Measurements from ENCODE around the gene MFN1. TPM values are rescaled to one million over a fixed set of nuclear protein-coding genes. Genes with fewer than 3 reads are reported as not detected.

Gene MFN1
- total RNA-seq: 10 to 100 TPM; 32.7 to 97.0 (median 39.5) TPM

- WGBS: 0% methylated on average over 48 of the region's 63 CpGs
- H3K27me3 ChIP-seq: no peaks in the 10 kb centered on the region
- peaks cover 15% of the 10 kb centered on the region for H3K4me1 ChIP-seq
- DNase-seq (ENCODE audit: low spot score in 2 of 2): peak; percentile 97 to 98
- no peaks in the 10 kb centered on the region for H3K9me3 ChIP-seq
- peak within 1 kb of the TSS; percentile 71 for H3K4me3 ChIP-seq
- peaks cover 19% of the 10 kb centered on the region for H3K36me3 ChIP-seq
- TF ChIP-seq POLR2A (IDR thresholded peaks at IDR 0.05) (peak in 1 of 2 donors; percentile 17), EP300 (IDR thresholded peaks at IDR 0.05) (no peak), POLR2AphosphoS5 (IDR thresholded peaks at IDR 0.05) (peak in 2 of 3 donors; percentile 55 to 80)
- peak within 1 kb of the TSS; percentile 87 for H3K27ac ChIP-seq
Observed at GRCh38 chr3:179347345-179348194, at the start of gene MFN1. Gene MFN1 (plus strand): TSS chr3:179347709. CDS start chr3:179348852, 1,143 bp downstream.

GRCh38 chr3:179297971-179298725, 49.4 kb upstream of the MFN1 start:
- no peak overlapping the region for H3K27ac ChIP-seq
- H3K9me3 ChIP-seq: no peaks in the 10 kb centered on the region
- DNase-seq (ENCODE audit: low spot score in 2 of 2): no peak
- TF ChIP-seq POLR2AphosphoS5 (IDR thresholded peaks at IDR 0.05) (no peak), POLR2A (IDR thresholded peaks at IDR 0.05) (no peak), CTCF (IDR thresholded peaks at IDR 0.05) (no peak), EP300 (IDR thresholded peaks at IDR 0.05) (no peak)
- no peaks in the 10 kb centered on the region for H3K36me3 ChIP-seq
- no peak overlapping the region for H3K4me3 ChIP-seq
- no peaks in the 10 kb centered on the region for H3K4me1 ChIP-seq
- no peaks in the 10 kb centered on the region for H3K27me3 ChIP-seq
- 69% methylated on average over 5 of the region's 5 CpGs for WGBS

GRCh38 chr3:179299316-179299715, 48.2 kb upstream of the MFN1 start:
- WGBS: 95% methylated on average over 2 of the region's 2 CpGs
- H3K36me3 ChIP-seq: no peaks in the 10 kb centered on the region

GRCh38 chr3:179299999-179300613, 47.4 kb upstream of the MFN1 start:
- no peaks in the 10 kb centered on the region for H3K9me3 ChIP-seq
- H3K27ac ChIP-seq: no peak overlapping the region
- no peak overlapping the region for H3K4me3 ChIP-seq
- TF ChIP-seq CTCF (IDR thresholded peaks at IDR 0.05) (no peak), EP300 (IDR thresholded peaks at IDR 0.05) (no peak), POLR2AphosphoS5 (IDR thresholded peaks at IDR 0.05) (no peak), POLR2A (IDR thresholded peaks at IDR 0.05) (no peak)
- no peaks in the 10 kb centered on the region for H3K4me1 ChIP-seq
- WGBS: 85% methylated on average over 5 of the region's 5 CpGs
- DNase-seq (ENCODE audit: low spot score in 2 of 2): no peak
- H3K27me3 ChIP-seq: no peaks in the 10 kb centered on the region
- H3K36me3 ChIP-seq: no peaks in the 10 kb centered on the region

More at GRCh38 chr3:179299316-179299715, 48.2 kb upstream of the MFN1 start:
- DNase-seq (ENCODE audit: low spot score in 2 of 2): no peak
- no peaks in the 10 kb centered on the region for H3K9me3 ChIP-seq
- H3K4me1 ChIP-seq: no peaks in the 10 kb centered on the region
- no peak overlapping the region for H3K4me3 ChIP-seq
- no peak for TF ChIP-seq POLR2A (IDR thresholded peaks at IDR 0.05)
- no peak for TF ChIP-seq EP300 (IDR thresholded peaks at IDR 0.05)
- TF ChIP-seq CTCF (IDR thresholded peaks at IDR 0.05): no peak
- TF ChIP-seq POLR2AphosphoS5 (IDR thresholded peaks at IDR 0.05): no peak
- no peaks in the 10 kb centered on the region for H3K27me3 ChIP-seq
- H3K27ac ChIP-seq: no peak overlapping the region

- Histone ChIP-seq H3K36me3 (no peaks in the 10 kb centered on the region), H3K4me3 (no peak overlapping the region), H3K27me3 (no peaks in the 10 kb centered on the region), H3K4me1 (no peaks in the 10 kb centered on the region), H3K27ac (no peak overlapping the region), H3K9me3 (no peaks in the 10 kb centered on the region)
- TF ChIP-seq POLR2A (IDR thresholded peaks at IDR 0.05) (no peak), CTCF (IDR thresholded peaks at IDR 0.05) (no peak), POLR2AphosphoS5 (IDR thresholded peaks at IDR 0.05) (no peak), EP300 (IDR thresholded peaks at IDR 0.05) (no peak)
- DNase-seq (ENCODE audit: low spot score in 2 of 2): no peak
- 64% methylated on average over 3 of the region's 3 CpGs for WGBS
Observed at GRCh38 chr3:179301645-179302044, 45.9 kb upstream of the MFN1 start.

All from suprapubic skin (tissue), 4 donors.